Karpas-422 (cell line): Measurements from ENCODE around the gene CEP20. TPM values are rescaled to one million over a fixed set of nuclear protein-coding genes. Genes with fewer than 3 reads are reported as not detected.

ENCODE experiments used
- DNase-seq: peaks from one replicate; pipeline ENCODE4 v3.0.0-alpha.2; 2015
- H2AFZ ChIP-seq: fragments of 200-600 bp; sonication (generic); 2 replicates; pipeline ENCODE4 v1.6.1; 2014; ENCODE audit warnings: antibody characterized with exemption, low read length, mixed read lengths
- H3K27ac ChIP-seq: fragments of 200-600 bp; sonication (generic); 2 replicates; pipeline ENCODE4 v1.5.1; 2014; ENCODE audit warnings: mild to moderate bottlenecking, low read length, moderate library complexity
- H3K27me3 ChIP-seq: fragments of 200-600 bp; sonication (generic); 2 replicates; pipeline ENCODE4 v1.6.1; 2014; ENCODE audit warnings: low read length, mixed read lengths
- H3K36me3 ChIP-seq: fragments of 200-600 bp; sonication (generic); 2 replicates; pipeline ENCODE4 v1.6.1; 2014; ENCODE audit warnings: low read length, mixed read lengths; ENCODE audit not compliant: insufficient read depth
- H3K4me1 ChIP-seq: fragments of 200-600 bp; sonication (generic); 2 replicates; pipeline ENCODE4 v1.6.1; 2014; ENCODE audit warnings: mild to moderate bottlenecking, low read length, mixed read lengths
- H3K4me2 ChIP-seq: fragments of 200-600 bp; sonication (generic); 2 replicates; pipeline ENCODE4 v1.6.1; 2014; ENCODE audit warnings: low read length, low read depth, mild to moderate bottlenecking; ENCODE audit not compliant: poor library complexity, severe bottlenecking
- H3K4me3 ChIP-seq: fragments of 200-600 bp; sonication (generic); 2 replicates; pipeline ENCODE4 v1.5.1; 2014; ENCODE audit warnings: mild to moderate bottlenecking, antibody characterized with exemption, low read length, mixed read lengths
- H3K79me2 ChIP-seq: fragments of 200-600 bp; sonication (generic); 2 replicates; pipeline ENCODE4 v1.6.1; 2014; ENCODE audit warnings: mild to moderate bottlenecking, low read length, mixed read lengths
- H3K9ac ChIP-seq: fragments of 200-600 bp; sonication (generic); 2 replicates; pipeline ENCODE4 v1.6.0; 2014; ENCODE audit warnings: low read length
- H3K9me2 ChIP-seq: fragments of 200-600 bp; sonication (generic), shearing (Covaris generic); replicated peaks from 2 replicates; pipeline ENCODE4 v1.6.0; 2014; ENCODE audit warnings: mild to moderate bottlenecking, low read length, moderate library complexity; ENCODE audit not compliant: insufficient read depth
- H3K9me3 ChIP-seq: fragments of 300-700, 200-600 bp; sonication (generic); 2 replicates; pipeline ENCODE4 v1.6.1; 2014; ENCODE audit warnings: low read length, mixed read lengths
- H4K20me1 ChIP-seq: fragments of 200-600 bp; sonication (generic); 2 replicates; pipeline ENCODE4 v1.6.1; 2014; ENCODE audit warnings: mild to moderate bottlenecking, antibody characterized with exemption, low read length, low read depth; ENCODE audit not compliant: insufficient read depth
- small RNA-seq: library from RNA; depleted of rRNA; stranded (forward); fragments of <200 nt; gene quantifications from one replicate; pipeline ENCODE3, GENCODE V24; 2014
- total RNA-seq: library from RNA; depleted of rRNA; stranded (reverse); fragments of >200 nt; shearing (Covaris generic); gene quantifications from 2 replicates; pipeline ENCODE4 v1.2.3, GENCODE V29; 2014; ENCODE audit warnings: low replicate concordance; rRNA removed

The CEP20 gene
- total RNA-seq, 1 experiment from 2014 or later: 45.3 TPM

GRCh38 chr16:15816228-15816627, 72.2 kb downstream of the CEP20 start:
- no peaks in the 10 kb centered on the region for H3K9me2 ChIP-seq
- H3K27me3 ChIP-seq: peaks cover 6% of the 10 kb centered on the region; the same call in 1 of the 2 replicates
- DNase-seq: no peak
- no peak overlapping the region for H3K4me3 ChIP-seq
- no peaks in the 10 kb centered on the region for H3K4me1 ChIP-seq
- no peaks in the 10 kb centered on the region for H3K79me2 ChIP-seq
- peaks cover 11% of the 10 kb centered on the region; the same call in 1 of the 2 replicates for H3K9me3 ChIP-seq
- H3K9ac ChIP-seq: no peak overlapping the region
- H2AFZ ChIP-seq: no peak overlapping the region
- H3K27ac ChIP-seq: no peak overlapping the region
- no peaks in the 10 kb centered on the region for H3K36me3 ChIP-seq
- H3K4me2 ChIP-seq: no peak overlapping the region
- no peaks in the 10 kb centered on the region for H4K20me1 ChIP-seq

Small RNAs within 50 kb of the gene (small RNA-seq; reads per million reads assigned to genes)
- gene RNU6-213P: not detected

Other genes starting within 250 kb of the CEP20 start
- gene MARF1, start 245.4 kb downstream of the CEP20 start, total RNA-seq: 58.6 and 73.1 TPM in 2 replicates
- 39.4 and 63.0 TPM in 2 replicates for gene NDE1, start 238.4 kb downstream of the CEP20 start, total RNA-seq
- gene MYH11, start 31.6 kb downstream of the CEP20 start, total RNA-seq: not detected in 2 replicates
- gene ABCC1, start 61.0 kb upstream of the CEP20 start, total RNA-seq: 23.6 and 28.3 TPM in 2 replicates